ENCODE measurements around the gene TIMM10B. TPM values are rescaled to one million over a fixed set of nuclear protein-coding genes. Genes with fewer than 3 reads are reported as not detected.

The TIMM10B gene
- total RNA-seq: 31.5 and 68.2 TPM in 2 replicates

GRCh38 chr11:6481012-6481923, at the start of gene TIMM10B, which contains the start of gene ARFIP2:
TSS of gene TIMM10B (plus strand) at chr11:6481501. CDS start at chr11:6481517, 16 bp downstream.
TSS of gene ARFIP2 (minus strand) at chr11:6481331. CDS start at chr11:6480421, 910 bp downstream.

GRCh38 chr11:6440906-6441358, 40.4 kb upstream of the TIMM10B start, which contains the start of gene HPX:
TSS of gene HPX (minus strand) at chr11:6440987. CDS start at chr11:6440963, 24 bp downstream.

DNA sequence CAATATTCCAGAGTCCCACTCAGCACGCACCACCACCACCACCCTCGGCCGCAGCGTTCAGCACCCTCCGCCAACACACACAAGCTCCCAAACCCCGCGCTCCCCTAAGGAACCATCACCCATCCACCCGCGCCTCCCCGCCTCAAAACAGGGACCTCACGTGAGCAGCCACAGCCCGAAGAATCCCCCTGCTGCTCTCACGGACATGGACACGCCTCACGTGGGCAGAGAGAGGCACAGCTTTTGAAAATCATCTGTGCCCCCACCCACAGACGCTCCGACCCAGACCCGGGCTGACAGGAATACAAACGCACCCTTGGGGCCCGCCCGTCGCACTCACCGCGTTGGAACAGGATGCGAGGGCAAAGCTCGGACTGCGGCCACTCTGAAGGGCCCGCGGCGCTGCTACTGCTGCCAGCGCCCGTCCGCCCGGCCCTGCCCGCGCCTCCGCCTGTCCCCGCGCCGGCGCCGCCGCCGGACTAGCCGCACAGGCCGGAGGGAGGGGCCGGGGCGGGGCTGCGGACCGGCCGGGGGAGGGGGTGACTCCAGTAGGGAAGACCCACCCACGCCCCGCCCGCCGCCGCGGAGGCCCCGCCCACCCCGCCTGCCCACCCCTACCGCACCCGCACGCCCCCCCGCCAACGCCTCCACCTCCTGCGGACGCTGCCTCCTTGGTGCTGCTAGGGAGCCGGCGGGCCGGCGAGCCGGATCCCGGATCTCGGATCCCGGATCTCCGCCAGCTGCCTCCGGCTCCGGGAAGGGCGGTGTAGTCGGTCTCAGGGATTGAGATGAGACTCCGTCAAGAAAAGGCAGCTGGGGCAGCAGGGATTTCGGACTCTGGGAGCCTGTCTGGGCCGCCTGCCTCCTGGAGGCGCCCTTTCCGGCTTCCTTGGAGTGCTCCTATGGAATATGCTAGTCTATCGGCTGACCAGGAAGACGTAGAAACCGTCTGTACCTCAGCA, 7.6 kb upstream of the TIMM10B start, which contains the start of gene TRIM3:
Gene TRIM3 (minus strand): TSS at position 491 of the 962 bp plus-strand sequence. CDS start 8,246 bp downstream, outside the sequence.

GRCh38 chr11:6497069-6497839, 16.0 kb downstream of the TIMM10B start, which contains the start of gene DNHD1:
TSS of gene DNHD1 (plus strand) at chr11:6497280. CDS start at chr11:6498216, 936 bp downstream.

Other genes starting within 250 kb of the TIMM10B start
- gene FHIP1B, start 246.9 kb upstream of the TIMM10B start, total RNA-seq: 8.9 and 10.2 TPM in 2 replicates
- gene CNGA4, start 242.4 kb upstream of the TIMM10B start, total RNA-seq: 0.64 TPM in 1 of 2 replicates, not detected in the other
- not detected in 2 replicates for gene CCKBR, start 221.7 kb upstream of the TIMM10B start, total RNA-seq
- 39.2 and 50.1 TPM in 2 replicates for gene CAVIN3, start 161.0 kb upstream of the TIMM10B start, total RNA-seq
- gene SMPD1, start 91.0 kb upstream of the TIMM10B start, total RNA-seq: 3.0 and 3.4 TPM in 2 replicates
- gene APBB1, start 62.4 kb upstream of the TIMM10B start, total RNA-seq: 5.3 and 10.6 TPM in 2 replicates
- gene HPX, start 40.5 kb upstream of the TIMM10B start, total RNA-seq: 0.85 TPM in 1 of 2 replicates, not detected in the other
- 10.7 and 10.8 TPM in 2 replicates for gene TRIM3, start 7.6 kb upstream of the TIMM10B start, total RNA-seq
- 47.3 and 68.0 TPM in 2 replicates for gene ARFIP2, start 170 bp upstream of the TIMM10B start, total RNA-seq
- gene DNHD1, start 15.8 kb downstream of the TIMM10B start, total RNA-seq: 1.7 and 3.2 TPM in 2 replicates
- 12.3 and 14.1 TPM in 2 replicates for gene RRP8, start 122.1 kb downstream of the TIMM10B start, total RNA-seq
- 42.0 and 112 TPM in 2 replicates for gene ILK, start 122.3 kb downstream of the TIMM10B start, total RNA-seq
- gene TAF10, start 130.7 kb downstream of the TIMM10B start, total RNA-seq: 21.5 and 48.0 TPM in 2 replicates
- 58.4 and 82.2 TPM in 2 replicates for gene TPP1, start 137.9 kb downstream of the TIMM10B start, total RNA-seq
- gene DCHS1, start 174.3 kb downstream of the TIMM10B start, total RNA-seq: 0.21 and 0.24 TPM in 2 replicates
- 39.0 and 54.9 TPM in 2 replicates for gene MRPL17, start 201.8 kb downstream of the TIMM10B start, total RNA-seq